Testis (tissue), 3 donors: Measurements from ENCODE around the gene SCARB1. TPM values are rescaled to one million over a fixed set of nuclear protein-coding genes. Genes with fewer than 3 reads are reported as not detected.
A peak's percentile ranks its signal among the peaks of the same experiment; 100 is the strongest.

Experiments used
- DNase-seq: peaks from one replicate; pipeline ENCODE4 v3.0.0-alpha.2; 2019
- H3K27ac ChIP-seq, 2 donors: fragments of 200-600 bp; sonication (generic); one replicate each; pipeline ENCODE4 v1.5.1; 2019
- H3K27me3 ChIP-seq: fragments of 200-600 bp; sonication (generic); one replicate; pipeline ENCODE4 v1.5.1; 2019
- H3K36me3 ChIP-seq: fragments of 200-600 bp; sonication (generic); one replicate; pipeline ENCODE4 v1.5.1; 2017; ENCODE audit warnings: low read depth; ENCODE audit errors: missing control alignments
- H3K4me1 ChIP-seq: fragments of 200-600 bp; sonication (generic); one replicate; pipeline ENCODE4 v1.5.1; 2019
- H3K4me3 ChIP-seq, 2 donors: fragments of 200-600 bp; sonication (generic); one replicate each; pipeline ENCODE4 v1.5.1; 2017 to 2019
- H3K9me3 ChIP-seq: fragments of 200-600 bp; sonication (generic); one replicate; pipeline ENCODE4 v1.5.1; 2017
- POLR2A ChIP-seq: fragments of 450-650 bp; IDR thresholded peaks from one replicate; pipeline ENCODE4 v1.6.1; 2017; ENCODE audit warnings: antibody characterized with exemption, mild to moderate bottlenecking, moderate library complexity
- WGBS, 2 donors: methylation state at CpG; one replicate each; pipeline ENCODE4 v1.1.5; 2018; 5-methylcytosine and 5-hydroxymethylcytosine counted together
- intact Hi-C: fragments of 100-400 bp; cut with DNase I; formaldehyde crosslinking; loops from one replicate; pipeline ENCODE4 v1.15.1; 2023; ENCODE audit warnings: low total_unique reads
- polyA plus RNA-seq: library from polyadenylated mRNA; stranded (reverse); fragments of 350-450 nt; fragmentation: Illumina TruSeq; extraction: RNeasy Lipid Tissue Mini Kit (QIAGEN cat#74804); gene quantifications from one replicate; pipeline ENCODE4 v1.2.3, GENCODE V29; 2014; ENCODE audit warnings: low read depth, low replicate concordance; ENCODE audit not compliant: insufficient read depth
- total RNA-seq, 2 donors: library from RNA; depleted of rRNA; stranded (reverse); fragments of >200 nt; gene quantifications; one replicate each; pipeline ENCODE4 v1.2.3, GENCODE V29; 2016
- TF ChIP-seq, protein P1 (sequence below), 3 experiments: fragments of 450-650 bp in 2 of 3; fragments of 200-600 bp in 1 of 3; sonication (generic) in 1 of 3; IDR thresholded peaks; one replicate each; pipeline ENCODE4 v1.5.1; 2016 to 2019; ENCODE audit warnings: antibody characterized with exemption in 3 of 3, mild to moderate bottlenecking in 2 of 3, moderate library complexity in 1 of 3

Gene SCARB1
- total and polyA plus RNA-seq, 3 donors from 2014 or later = 46.9 to 116 (median 73.6) TPM

DNA sequence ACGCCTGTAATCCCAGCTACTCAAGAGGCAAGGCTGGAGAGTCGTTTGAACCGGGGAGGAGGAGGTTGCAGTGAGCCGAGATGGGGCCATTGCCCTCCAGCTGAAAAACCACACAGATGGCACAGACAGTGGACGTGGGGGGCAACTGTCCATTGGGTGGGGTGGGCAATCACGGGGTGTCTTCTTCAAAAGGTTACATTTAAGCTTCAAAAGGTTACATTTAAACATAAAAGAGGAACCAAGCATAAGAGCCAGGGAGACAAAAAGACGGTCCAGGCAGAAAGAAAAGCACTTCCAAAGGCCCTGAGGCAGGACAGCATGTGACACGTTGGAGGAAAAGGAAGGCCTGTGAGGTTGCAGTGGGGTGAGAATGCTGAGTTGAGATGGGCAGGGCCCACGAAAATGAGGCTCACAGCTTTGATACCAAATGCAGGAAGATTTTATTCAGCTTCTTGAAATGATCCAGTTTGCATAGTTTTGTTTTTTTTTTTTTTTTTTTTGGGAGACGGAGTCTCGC, 10.7 kb downstream of the SCARB1 start:
- intact Hi-C loops = no loop called here
- H3K9me3 ChIP-seq = no peaks in the 10 kb centered on the region
- TF ChIP-seq, protein P1, sequence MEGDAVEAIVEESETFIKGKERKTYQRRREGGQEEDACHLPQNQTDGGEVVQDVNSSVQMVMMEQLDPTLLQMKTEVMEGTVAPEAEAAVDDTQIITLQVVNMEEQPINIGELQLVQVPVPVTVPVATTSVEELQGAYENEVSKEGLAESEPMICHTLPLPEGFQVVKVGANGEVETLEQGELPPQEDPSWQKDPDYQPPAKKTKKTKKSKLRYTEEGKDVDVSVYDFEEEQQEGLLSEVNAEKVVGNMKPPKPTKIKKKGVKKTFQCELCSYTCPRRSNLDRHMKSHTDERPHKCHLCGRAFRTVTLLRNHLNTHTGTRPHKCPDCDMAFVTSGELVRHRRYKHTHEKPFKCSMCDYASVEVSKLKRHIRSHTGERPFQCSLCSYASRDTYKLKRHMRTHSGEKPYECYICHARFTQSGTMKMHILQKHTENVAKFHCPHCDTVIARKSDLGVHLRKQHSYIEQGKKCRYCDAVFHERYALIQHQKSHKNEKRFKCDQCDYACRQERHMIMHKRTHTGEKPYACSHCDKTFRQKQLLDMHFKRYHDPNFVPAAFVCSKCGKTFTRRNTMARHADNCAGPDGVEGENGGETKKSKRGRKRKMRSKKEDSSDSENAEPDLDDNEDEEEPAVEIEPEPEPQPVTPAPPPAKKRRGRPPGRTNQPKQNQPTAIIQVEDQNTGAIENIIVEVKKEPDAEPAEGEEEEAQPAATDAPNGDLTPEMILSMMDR (IDR thresholded peaks at IDR 0.05) = no peak
- no peak for TF ChIP-seq POLR2A
- H3K27ac ChIP-seq = peak overlapping the region in 1 of 2 donors; percentile 56
- H3K27me3 ChIP-seq = no peaks in the 10 kb centered on the region
- no peak overlapping the region for H3K4me3 ChIP-seq
- no peaks in the 10 kb centered on the region for H3K36me3 ChIP-seq
- no peak for DNase-seq
- WGBS, 2 donors = 73 to 75% methylated on average over 11 of the region's 11 CpGs
- peaks cover 55% of the 10 kb centered on the region for H3K4me1 ChIP-seq

DNA sequence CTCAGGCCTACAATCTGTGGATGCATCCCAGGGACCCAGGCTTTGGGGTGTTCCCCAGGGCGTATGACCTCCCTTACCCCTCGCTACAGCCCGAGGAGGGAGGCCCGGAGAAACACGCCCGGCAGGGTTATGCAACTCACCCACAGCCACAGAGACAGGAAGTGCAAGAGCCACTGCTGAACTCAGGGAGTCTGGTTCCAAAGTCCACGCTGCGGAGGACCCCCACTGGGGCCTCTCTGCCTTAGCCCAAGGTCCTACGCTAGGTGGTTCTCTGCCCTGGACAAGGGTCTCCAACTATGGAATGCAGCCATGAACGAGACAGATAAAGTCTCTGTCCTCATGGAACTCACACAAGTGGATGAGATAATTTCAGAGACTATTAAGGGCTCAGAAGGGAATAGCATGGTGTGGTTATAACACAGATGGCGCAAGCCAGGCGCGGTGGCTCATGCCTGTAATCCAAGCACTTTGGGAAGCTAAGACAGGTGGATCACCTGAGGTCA, 11.3 kb downstream of the SCARB1 start:
- H3K27ac ChIP-seq = peak overlapping the region; percentile 11 to 56
- no peaks in the 10 kb centered on the region for H3K36me3 ChIP-seq
- 54 to 84% methylated on average over 6 to 13 of the region's 13 CpGs for WGBS, 2 donors
- H3K9me3 ChIP-seq = no peaks in the 10 kb centered on the region
- DNase-seq = peak; percentile 64
- peaks cover 59% of the 10 kb centered on the region for H3K4me1 ChIP-seq
- no peaks in the 10 kb centered on the region for H3K27me3 ChIP-seq
- no peak overlapping the region for H3K4me3 ChIP-seq
- TF ChIP-seq, protein P1 (IDR thresholded peaks at IDR 0.05) = no peak
- TF ChIP-seq POLR2A = no peak
- intact Hi-C loops = no loop called here

DNA sequence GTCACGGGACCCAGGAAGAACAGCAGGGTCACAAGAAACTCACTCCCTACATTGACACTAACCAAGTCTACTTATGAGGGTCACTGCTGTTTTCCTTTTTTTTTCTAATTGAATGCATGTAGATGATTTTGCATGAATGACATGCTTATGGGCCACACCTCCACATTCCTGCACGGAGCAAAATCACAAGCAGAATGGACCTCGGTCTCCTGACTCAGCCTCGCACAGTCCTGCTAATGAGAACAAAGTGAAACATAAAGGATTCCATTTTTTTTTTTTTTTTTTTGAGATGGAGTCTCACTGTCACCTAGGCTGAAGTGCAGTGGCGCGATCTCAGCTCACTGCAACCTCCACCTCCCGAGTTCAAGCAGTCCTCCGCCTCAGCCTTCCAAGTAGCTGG, 12.3 kb downstream of the SCARB1 start:
- TF ChIP-seq, protein P1 (IDR thresholded peaks at IDR 0.05) = no peak
- TF ChIP-seq POLR2A = no peak
- Histone ChIP-seq H3K4me3 (peak overlapping the region in 1 of 2 donors; percentile 32), H3K4me1 (peaks cover 62% of the 10 kb centered on the region), H3K36me3 (no peaks in the 10 kb centered on the region), H3K9me3 (no peaks in the 10 kb centered on the region), H3K27ac (no peak overlapping the region), H3K27me3 (no peaks in the 10 kb centered on the region)
- no peak for DNase-seq
- 66 to 70% methylated on average over 8 of the region's 8 CpGs for WGBS, 2 donors
- intact Hi-C loops = no loop called here

DNA sequence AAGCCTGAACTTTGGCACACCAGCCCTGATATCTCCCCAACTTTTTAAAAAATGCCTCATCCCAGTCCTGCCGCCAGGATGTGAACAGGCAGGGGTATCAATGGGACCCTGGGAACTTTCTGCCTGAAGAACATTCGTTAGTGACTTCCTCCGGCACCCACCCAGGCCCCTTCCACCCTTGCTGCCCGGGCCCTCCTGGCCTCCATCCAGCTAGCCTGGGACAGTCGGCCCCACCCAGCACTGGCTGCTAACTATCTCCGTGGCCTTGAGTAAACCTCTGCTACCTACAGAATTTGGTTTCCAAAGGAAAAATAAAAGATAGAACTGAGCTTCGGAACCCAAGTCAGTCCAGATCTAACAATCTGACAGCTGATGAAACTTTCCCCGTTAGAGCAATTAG, 14.3 kb downstream of the SCARB1 start:
- no peaks in the 10 kb centered on the region for H3K9me3 ChIP-seq
- intact Hi-C loops = no loop called here
- H3K4me3 ChIP-seq = no peak overlapping the region
- H3K27me3 ChIP-seq = no peaks in the 10 kb centered on the region
- no peak for DNase-seq
- H3K36me3 ChIP-seq = no peaks in the 10 kb centered on the region
- no peak for TF ChIP-seq POLR2A
- TF ChIP-seq, protein P1 (IDR thresholded peaks at IDR 0.05) = no peak
- H3K4me1 ChIP-seq = peaks cover 46% of the 10 kb centered on the region
- WGBS, 2 donors = 31 to 32% methylated on average over 8 of the region's 8 CpGs
- peak overlapping the region in 1 of 2 donors; percentile 65 for H3K27ac ChIP-seq
